C4-2B (cell line): ENCODE measurements around the gene MYLK.

ENCODE experiments used
- CTCF ChIP-seq: fragments of 450-650 bp; conservative IDR thresholded peaks from 2 replicates; pipeline ENCODE4 v1.5.1; 2017; ENCODE audit warnings: mild to moderate bottlenecking
- ZFX ChIP-seq: fragments of 450-650 bp; IDR thresholded peaks from 2 replicates; pipeline ENCODE4 v1.6.1; 2017

DNA sequence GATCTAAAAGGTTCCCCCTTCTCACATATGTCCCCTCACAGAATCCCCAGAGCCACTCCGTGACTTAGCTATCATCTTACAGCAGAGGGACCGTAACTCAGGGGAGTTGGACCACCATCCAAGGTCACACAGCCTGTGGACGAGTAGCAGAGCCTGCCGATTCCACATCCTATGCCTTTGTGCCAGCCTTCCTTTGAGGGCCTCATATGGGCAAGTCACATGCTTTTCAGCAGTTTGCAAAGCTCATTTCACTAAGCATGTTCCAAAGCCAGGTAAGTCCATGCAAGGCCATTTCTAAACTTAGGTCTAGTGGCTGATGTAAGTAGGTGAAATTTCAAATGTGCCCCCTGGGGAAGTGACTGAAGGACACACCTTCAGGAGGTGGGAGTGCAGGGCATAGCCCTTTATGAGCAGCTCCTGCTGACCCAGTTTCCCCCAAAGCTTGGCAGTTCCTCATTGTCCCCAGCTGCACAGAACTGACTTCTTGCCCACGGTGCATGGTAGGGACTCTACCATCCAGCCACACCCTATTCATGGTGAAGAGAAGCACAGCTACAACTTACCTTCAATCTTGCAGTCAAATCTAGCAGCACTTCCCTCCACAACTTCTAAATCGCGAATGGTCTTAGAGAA is 265.9 kb downstream of the MYLK start:
- TF ChIP-seq CTCF (no peak), ZFX (no peak)
